HFFc6 (cell line): ENCODE measurements around the gene SLC22A1. TPM values are rescaled to one million over a fixed set of nuclear protein-coding genes. Genes with fewer than 3 reads are reported as not detected.

Experiments used
- DNase-seq: peaks from one replicate; pipeline ENCODE4 v3.0.0-alpha.2; 2018
- H3K27ac Mint-ChIP-seq: 2 replicates; pipeline ENCODE4 v1.8.0; 2020; ENCODE audit warnings: mild to moderate bottlenecking, mixed read lengths
- H3K27me3 Mint-ChIP-seq: 2 replicates; pipeline ENCODE4 v1.8.0; 2021; ENCODE audit warnings: mild to moderate bottlenecking, moderate library complexity, mixed read lengths; ENCODE audit not compliant: insufficient read depth
- H3K36me3 Mint-ChIP-seq: 2 replicates; pipeline ENCODE4 v1.8.0; 2021; ENCODE audit warnings: low read depth, mixed read lengths
- H3K4me1 Mint-ChIP-seq: 2 replicates; pipeline ENCODE4 v1.8.0; 2020; ENCODE audit warnings: low read depth, mixed read lengths
- H3K4me3 Mint-ChIP-seq: 2 replicates; pipeline ENCODE4 v1.8.0; 2020; ENCODE audit warnings: mild to moderate bottlenecking, moderate library complexity, mixed read lengths
- H3K9me3 Mint-ChIP-seq: 2 replicates; pipeline ENCODE4 v1.8.0; 2020; ENCODE audit warnings: mild to moderate bottlenecking, mixed read lengths
- CTCF ChIP-seq: fragments of 200-600 bp; sonication (generic); IDR thresholded peaks from 2 replicates; pipeline ENCODE4 v1.5.0; 2021; ENCODE audit warnings: antibody characterized with exemption, mild to moderate bottlenecking
- total RNA-seq, 6 experiments: library from RNA; stranded (reverse); fragmentation: NEBNext Ultra II Directional; extraction: Animal tissue kit (Norgen Biotek cat#: 25700); gene quantifications; 2 replicates in 1 of 6; 3 replicates in 5 of 6; pipeline ENCODE4 v1.2.3, GENCODE V29; 2021

The SLC22A1 gene
- total RNA-seq, 6 experiments from 2014 or later = 0.12 to 0.33 (median 0.21) TPM; not detected in 2

- Mint-ChIP-seq H3K27ac (no peak overlapping the region), H3K36me3 (no peaks in the 10 kb centered on the region), H3K27me3 (peaks cover 6% of the 10 kb centered on the region; the same call in 1 of the 2 replicates), H3K4me1 (peaks cover 37% of the 10 kb centered on the region), H3K9me3 (no peaks in the 10 kb centered on the region), H3K4me3 (no peak overlapping the region)
- TF ChIP-seq CTCF = no peak
- no peak for DNase-seq
Observed at GRCh38 chr6:160134779-160135547, 13.3 kb downstream of the SLC22A1 start.

- H3K9me3 Mint-ChIP-seq = no peaks in the 10 kb centered on the region
- no peak overlapping the region for H3K27ac Mint-ChIP-seq
- H3K4me1 Mint-ChIP-seq = peaks cover 48% of the 10 kb centered on the region
- no peak overlapping the region for H3K4me3 Mint-ChIP-seq
- TF ChIP-seq CTCF = no peak
- peaks cover 6% of the 10 kb centered on the region; the same call in 1 of the 2 replicates for H3K27me3 Mint-ChIP-seq
- DNase-seq = no peak
- no peaks in the 10 kb centered on the region for H3K36me3 Mint-ChIP-seq
Observed at GRCh38 chr6:160135907-160136655, 14.5 kb downstream of the SLC22A1 start.

- Mint-ChIP-seq H3K4me3 (no peak overlapping the region), H3K9me3 (no peaks in the 10 kb centered on the region), H3K36me3 (no peaks in the 10 kb centered on the region), H3K27ac (no peak overlapping the region), H3K27me3 (0 out of 2 replicates have a peak, but pooled peaks cover 4% of the 10 kb centered on the region), H3K4me1 (peaks cover 55% of the 10 kb centered on the region)
- TF ChIP-seq CTCF = no peak
- DNase-seq = no peak
Observed at GRCh38 chr6:160137130-160137988, 15.7 kb downstream of the SLC22A1 start.

- Mint-ChIP-seq H3K4me1 (peaks cover 46% of the 10 kb centered on the region), H3K27me3 (0 out of 2 replicates have a peak, but pooled peaks cover 4% of the 10 kb centered on the region), H3K36me3 (no peaks in the 10 kb centered on the region), H3K27ac (peak overlapping the region; percentile 80), H3K4me3 (peak overlapping the region; percentile 12; the same call in 1 of the 2 replicates), H3K9me3 (no peaks in the 10 kb centered on the region)
- DNase-seq = peak; percentile 70
- TF ChIP-seq CTCF = peak; percentile 85
Observed at GRCh38 chr6:160137989-160138835, 16.6 kb downstream of the SLC22A1 start.
